ENCODE measurements around the gene EPHB2.
"Not testable (repeated sequence)": the region's sequence is repeated elsewhere in the genome, so short reads cannot be mapped to it uniquely, and the experiment has no call there.

Gene EPHB2

GRCh38 chr1:22710701-22711049 is at the start of gene EPHB2:
Gene EPHB2 (plus strand): TSS chr1:22710839. CDS start chr1:22710983, 144 bp downstream.
- DNase-seq = no peak

- DNase-seq = no peak
These were observed 48.8 kb upstream of the EPHB2 start for GRCh38 chr1:22661880-22662279.

GRCh38 chr1:22662318-22662717 is 48.3 kb upstream of the EPHB2 start:
- DNase-seq = no peak

GRCh38 chr1:22662986-22663408 is 47.6 kb upstream of the EPHB2 start:
- DNase-seq = no peak

GRCh38 chr1:22665752-22666151 is 44.9 kb upstream of the EPHB2 start:
- no peak for DNase-seq

- no peak for DNase-seq
These were observed 44.2 kb upstream of the EPHB2 start for GRCh38 chr1:22666412-22666811.

GRCh38 chr1:22668840-22669239 is 41.8 kb upstream of the EPHB2 start:
- not testable (repeated sequence) for DNase-seq

- no peak for DNase-seq
These were observed 40.2 kb upstream of the EPHB2 start for GRCh38 chr1:22670352-22670975.

GRCh38 chr1:22671999-22672398 is 38.6 kb upstream of the EPHB2 start:
- DNase-seq = no peak

- no peak for DNase-seq
These were observed 36.9 kb upstream of the EPHB2 start for GRCh38 chr1:22673486-22674409.

GRCh38 chr1:22674410-22674749 is 36.3 kb upstream of the EPHB2 start:
- no peak for DNase-seq

- not testable (repeated sequence) for DNase-seq
These were observed 34.5 kb upstream of the EPHB2 start for GRCh38 chr1:22676151-22676550.

- DNase-seq = no peak
These were observed 33.6 kb upstream of the EPHB2 start for GRCh38 chr1:22676916-22677583.

- DNase-seq = no peak
These were observed 32.4 kb upstream of the EPHB2 start for GRCh38 chr1:22677931-22678896.

GRCh38 chr1:22680726-22681125 is 29.9 kb upstream of the EPHB2 start:
- DNase-seq = no peak

GRCh38 chr1:22681556-22682276 is 28.9 kb upstream of the EPHB2 start:
- no peak for DNase-seq

- no peak for DNase-seq
These were observed 27.1 kb upstream of the EPHB2 start for GRCh38 chr1:22683547-22683946.

GRCh38 chr1:22685591-22686059 is 25.0 kb upstream of the EPHB2 start:
- no peak for DNase-seq

GRCh38 chr1:22687191-22687590 is 23.4 kb upstream of the EPHB2 start:
- no peak for DNase-seq

- DNase-seq = no peak
These were observed 22.2 kb upstream of the EPHB2 start for GRCh38 chr1:22688466-22688865.

- DNase-seq = no peak
These were observed 21.1 kb upstream of the EPHB2 start for GRCh38 chr1:22689505-22689904.
